Measurements from ENCODE around the gene GARNL3.

The GARNL3 gene

DNA sequence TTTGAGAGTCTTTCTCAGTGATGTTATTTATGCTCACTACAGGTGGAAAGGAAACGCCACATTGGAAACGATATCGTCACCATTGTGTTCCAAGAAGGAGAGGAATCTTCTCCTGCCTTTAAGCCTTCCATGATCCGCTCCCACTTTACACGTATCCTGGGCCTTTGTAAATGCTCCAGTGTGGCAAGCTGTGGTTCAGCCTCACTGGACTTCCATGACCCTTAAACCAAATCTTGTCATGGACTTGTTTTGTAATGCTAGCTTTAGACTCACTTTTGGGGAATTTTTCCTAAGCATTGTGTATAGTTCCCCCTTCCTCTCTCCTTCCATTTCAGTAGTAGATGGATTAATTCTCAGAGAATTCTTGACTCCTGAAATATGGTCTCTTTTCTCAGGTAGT, 71.5 kb downstream of the GARNL3 start:
- TF ChIP-seq, protein P1, sequence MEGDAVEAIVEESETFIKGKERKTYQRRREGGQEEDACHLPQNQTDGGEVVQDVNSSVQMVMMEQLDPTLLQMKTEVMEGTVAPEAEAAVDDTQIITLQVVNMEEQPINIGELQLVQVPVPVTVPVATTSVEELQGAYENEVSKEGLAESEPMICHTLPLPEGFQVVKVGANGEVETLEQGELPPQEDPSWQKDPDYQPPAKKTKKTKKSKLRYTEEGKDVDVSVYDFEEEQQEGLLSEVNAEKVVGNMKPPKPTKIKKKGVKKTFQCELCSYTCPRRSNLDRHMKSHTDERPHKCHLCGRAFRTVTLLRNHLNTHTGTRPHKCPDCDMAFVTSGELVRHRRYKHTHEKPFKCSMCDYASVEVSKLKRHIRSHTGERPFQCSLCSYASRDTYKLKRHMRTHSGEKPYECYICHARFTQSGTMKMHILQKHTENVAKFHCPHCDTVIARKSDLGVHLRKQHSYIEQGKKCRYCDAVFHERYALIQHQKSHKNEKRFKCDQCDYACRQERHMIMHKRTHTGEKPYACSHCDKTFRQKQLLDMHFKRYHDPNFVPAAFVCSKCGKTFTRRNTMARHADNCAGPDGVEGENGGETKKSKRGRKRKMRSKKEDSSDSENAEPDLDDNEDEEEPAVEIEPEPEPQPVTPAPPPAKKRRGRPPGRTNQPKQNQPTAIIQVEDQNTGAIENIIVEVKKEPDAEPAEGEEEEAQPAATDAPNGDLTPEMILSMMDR (IDR thresholded peaks at IDR 0.05), result no peak

DNA sequence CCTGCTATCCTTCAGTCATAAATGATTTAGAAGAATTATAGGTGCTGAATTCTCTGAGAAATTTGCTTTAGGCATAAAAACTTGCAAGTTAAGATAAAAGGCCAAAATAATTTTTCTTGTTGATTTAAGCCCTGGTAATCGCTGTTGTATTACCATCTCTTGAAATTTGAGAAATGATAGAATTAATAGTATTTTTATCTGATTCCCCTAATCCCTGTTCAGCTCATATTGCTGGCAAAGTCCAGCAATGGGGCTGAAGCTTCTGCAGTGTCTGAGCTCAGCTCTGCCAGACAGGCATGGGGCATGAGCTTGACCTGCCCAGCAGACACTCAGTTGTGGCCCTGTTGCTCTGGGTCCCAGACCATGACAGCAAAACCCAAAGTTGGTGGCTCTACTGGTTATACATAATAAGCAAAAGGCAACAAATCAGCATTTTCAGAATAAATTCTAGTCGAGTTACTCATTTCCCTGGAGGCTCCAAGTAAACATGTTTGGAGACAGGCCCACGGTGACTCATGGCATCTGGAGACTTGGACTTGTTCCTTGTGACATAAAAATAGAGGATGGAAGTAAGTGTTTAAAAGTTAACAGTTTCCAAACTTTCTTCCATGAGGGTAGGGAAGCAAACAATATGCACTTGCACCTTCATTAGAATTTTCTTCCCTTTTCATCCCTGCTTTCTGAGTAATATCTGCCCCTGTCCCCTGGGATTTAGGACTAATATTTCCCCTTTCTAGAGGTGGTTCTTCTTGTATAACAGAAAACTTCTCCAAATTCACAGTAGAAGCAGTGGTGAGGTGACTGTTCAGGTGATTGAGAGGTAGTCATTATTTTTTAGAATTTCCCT, 72.2 kb downstream of the GARNL3 start:
- TF ChIP-seq, protein P1 (IDR thresholded peaks at IDR 0.05), result no peak

DNA sequence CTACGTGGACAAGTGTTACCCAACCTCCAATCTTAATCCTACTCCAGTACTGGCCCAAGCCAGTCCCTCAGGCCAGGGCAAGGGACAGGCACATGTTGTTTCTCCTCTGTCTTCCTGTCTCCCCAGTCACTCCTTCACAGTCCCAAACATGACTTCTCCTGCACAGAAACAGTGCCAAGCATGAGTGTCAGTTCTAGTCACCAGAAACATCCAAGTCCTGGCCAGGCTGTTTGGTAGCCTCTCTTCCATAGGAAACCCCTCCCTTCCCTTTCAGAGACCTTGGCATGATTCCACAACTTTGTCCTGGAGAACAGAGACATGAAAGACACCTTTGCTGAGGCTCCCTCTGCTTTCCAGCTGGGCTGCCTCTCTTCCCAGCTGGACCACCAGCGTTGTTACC, 76.1 kb downstream of the GARNL3 start:
- TF ChIP-seq, protein P1 (IDR thresholded peaks at IDR 0.05), result no peak

DNA sequence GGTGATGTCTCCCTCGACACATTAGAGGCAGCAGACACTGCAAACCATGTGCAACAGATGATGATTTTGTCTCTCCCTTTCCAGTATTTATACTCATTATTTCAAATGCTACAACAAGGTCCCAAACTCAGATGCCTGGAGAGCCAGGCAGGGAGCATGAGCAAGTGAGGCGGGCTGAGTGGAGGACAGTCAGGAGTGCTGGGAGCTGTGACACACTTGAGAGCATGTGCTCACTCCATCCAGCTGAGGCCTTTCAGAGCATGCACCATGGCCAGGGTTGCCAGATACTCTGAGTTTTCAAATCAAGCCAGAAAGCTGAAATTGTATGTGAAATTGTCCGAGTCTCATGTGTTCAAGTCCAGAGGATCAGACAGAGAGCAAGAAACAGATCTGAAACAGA, 76.6 kb downstream of the GARNL3 start:
- TF ChIP-seq, protein P1 (IDR thresholded peaks at IDR 0.05), result no peak

DNA sequence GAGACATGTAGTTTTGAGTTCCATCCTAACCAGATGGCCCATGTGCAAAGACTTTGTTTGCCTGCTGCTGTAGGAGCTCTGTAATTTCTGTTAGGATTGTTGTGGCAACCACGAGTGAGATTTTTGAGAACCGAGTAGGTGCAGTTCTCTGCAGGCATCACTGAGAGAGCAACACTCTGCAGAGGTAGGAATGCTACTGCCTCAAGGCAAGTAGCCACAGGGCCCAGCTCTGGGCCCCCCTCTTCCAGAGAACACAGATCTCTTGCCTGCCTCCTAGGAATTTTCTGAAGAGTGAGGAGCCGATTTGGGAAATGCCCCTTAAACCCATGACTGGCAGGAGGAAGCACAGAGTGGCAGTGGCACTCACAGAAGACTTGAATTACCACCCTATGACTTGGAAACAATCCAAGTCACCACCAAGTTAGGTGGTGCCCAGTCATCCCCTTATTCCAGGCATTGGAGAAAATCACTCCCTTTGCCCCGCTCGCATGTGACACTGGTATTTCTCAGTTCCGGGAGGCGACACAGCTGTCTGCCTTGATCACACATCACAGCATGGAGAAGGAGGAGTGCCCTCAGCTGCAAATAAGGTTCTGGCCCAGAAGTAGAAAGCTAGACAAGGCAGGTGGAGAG, 79.9 kb downstream of the GARNL3 start:
- TF ChIP-seq, protein P1 (IDR thresholded peaks at IDR 0.05), result no peak

DNA sequence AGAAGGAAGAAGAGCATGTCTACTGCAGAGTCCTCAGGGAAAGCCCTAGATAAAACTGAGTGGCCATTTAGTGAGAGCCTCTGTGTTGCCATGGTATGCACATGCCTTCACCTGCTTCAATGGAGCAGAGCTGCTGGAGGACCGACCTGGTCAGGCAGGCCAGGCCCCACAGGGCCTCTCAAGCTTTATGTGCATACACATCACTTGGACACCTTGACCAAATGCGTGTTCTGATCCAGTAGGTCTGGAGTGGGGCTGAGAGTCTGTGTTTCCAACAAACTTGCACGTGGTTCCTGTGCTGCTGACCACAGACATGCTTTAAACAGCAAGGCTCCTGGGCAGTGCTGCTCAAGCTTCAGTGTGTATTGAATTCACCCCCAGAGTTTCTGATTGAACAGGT, 81.0 kb downstream of the GARNL3 start:
- TF ChIP-seq, protein P1 (IDR thresholded peaks at IDR 0.05), result no peak

DNA sequence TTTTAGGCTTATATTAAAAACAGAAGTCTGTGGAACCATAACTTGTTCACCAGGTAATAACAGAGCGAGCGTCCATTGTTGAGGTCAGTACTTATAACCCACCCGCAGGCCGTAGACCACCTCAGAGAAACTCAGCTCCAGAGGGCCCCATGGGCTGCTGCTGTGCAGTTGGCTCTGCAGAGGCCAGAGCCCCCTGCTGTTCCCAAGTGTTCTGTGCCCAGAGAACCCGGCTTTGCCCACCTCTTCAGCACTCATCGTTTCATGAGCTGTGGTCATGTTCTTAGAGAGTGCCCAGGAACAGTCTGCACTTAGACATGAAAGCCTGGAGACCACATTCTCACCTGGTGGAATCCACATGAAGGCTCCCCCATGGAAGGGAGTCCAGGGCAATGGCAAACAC, 82.0 kb downstream of the GARNL3 start:
- TF ChIP-seq, protein P1 (IDR thresholded peaks at IDR 0.05), result no peak
